Neuronal stem cell (in vitro differentiated cells): ENCODE results near the gene BRIP1.

ENCODE experiments used
- DNase-seq: peaks from one replicate; pipeline ENCODE4 v3.0.0-alpha.2; 2013; ENCODE audit warnings: low spot score
- H2AFZ ChIP-seq: one replicate; pipeline ENCODE4 v1.6.1; 2013; ENCODE audit warnings: mild to moderate bottlenecking, low read length, inconsistent platforms
- H2AK5ac ChIP-seq: 2 replicates; pipeline ENCODE4 v1.6.1; 2013; ENCODE audit warnings: low read depth, mild to moderate bottlenecking, inconsistent platforms, low read length, moderate library complexity, mixed read lengths
- H2BK120ac ChIP-seq: 2 replicates; pipeline ENCODE4 v1.6.1; 2013; ENCODE audit warnings: low read depth, mild to moderate bottlenecking, inconsistent platforms, low read length, moderate library complexity, mixed read lengths
- H2BK12ac ChIP-seq: one replicate; pipeline ENCODE4 v1.6.1; 2013; ENCODE audit warnings: low read length, inconsistent platforms
- H2BK15ac ChIP-seq: 2 replicates; pipeline ENCODE4 v1.6.1; 2013; ENCODE audit warnings: mild to moderate bottlenecking, low read length, inconsistent platforms, mixed read lengths
- H2BK5ac ChIP-seq: one replicate; pipeline ENCODE4 v1.6.1; 2013; ENCODE audit warnings: inconsistent platforms, mild to moderate bottlenecking, low read length, moderate library complexity
- H3K14ac ChIP-seq: one replicate; pipeline ENCODE4 v1.6.1; 2013; ENCODE audit warnings: low read length, inconsistent platforms
- H3K18ac ChIP-seq: 2 replicates; pipeline ENCODE4 v1.6.1; 2013; ENCODE audit warnings: low read length, inconsistent platforms
- H3K23ac ChIP-seq: 2 replicates; pipeline ENCODE4 v1.6.1; 2013; ENCODE audit warnings: low read depth, mild to moderate bottlenecking, mixed read lengths, low read length, inconsistent platforms; ENCODE audit not compliant: poor library complexity
- H3K27ac ChIP-seq: replicated peaks from 3 replicates; pipeline ENCODE4 v1.5.1; 2013; ENCODE audit warnings: low read length, inconsistent platforms
- H3K27me3 ChIP-seq, 3 experiments: 2 replicates each; pipeline ENCODE4 v1.6.1; 2013; ENCODE audit warnings: low read length in 3 of 3, mild to moderate bottlenecking in 2 of 3, inconsistent platforms in 1 of 3, low read depth in 1 of 3, mixed read lengths in 1 of 3, moderate library complexity in 1 of 3; ENCODE audit not compliant: control insufficient read depth in 3 of 3, insufficient read depth in 3 of 3
- H3K36me3 ChIP-seq, 2 donors: replicated peaks in 1 of 2; 2 replicates each; pipeline ENCODE4 v1.6.1; 2013; ENCODE audit warnings: low read length in 2 of 2; ENCODE audit not compliant: control insufficient read depth in 2 of 2, insufficient read depth in 2 of 2
- H3K4ac ChIP-seq: 2 replicates; pipeline ENCODE4 v1.6.1; 2013; ENCODE audit warnings: inconsistent platforms, mild to moderate bottlenecking, low read length, moderate library complexity
- H3K4me1 ChIP-seq, 2 donors: 1 replicate in 1 of 2; 2 replicates in 1 of 2; pipeline ENCODE4 v1.6.1; 2013; ENCODE audit warnings: low read length in 2 of 2, low read depth in 1 of 2; ENCODE audit not compliant: control insufficient read depth in 2 of 2, insufficient read depth in 1 of 2
- H3K4me2 ChIP-seq: one replicate; pipeline ENCODE4 v1.6.1; 2013; ENCODE audit warnings: mild to moderate bottlenecking, low read length, inconsistent platforms; ENCODE audit not compliant: insufficient read depth, poor library complexity, severe bottlenecking
- H3K4me3 ChIP-seq, 2 donors: 2 replicates each; pipeline ENCODE4 v1.5.1; 2013; ENCODE audit warnings: low read length in 2 of 2, mild to moderate bottlenecking in 2 of 2, inconsistent platforms in 1 of 2, moderate library complexity in 1 of 2
- H3K79me1 ChIP-seq: one replicate; pipeline ENCODE4 v1.6.1; 2013; ENCODE audit warnings: low read depth, mild to moderate bottlenecking, inconsistent platforms, low read length, moderate library complexity
- H3K9ac ChIP-seq: one replicate; pipeline ENCODE4 v1.6.1; 2013; ENCODE audit warnings: mild to moderate bottlenecking, low read depth, low read length, inconsistent platforms; ENCODE audit not compliant: poor library complexity
- H3K9me3 ChIP-seq, 2 donors: replicated peaks in 1 of 2; 2 replicates each; pipeline versions ENCODE3 to v1.6.1; 2013; ENCODE audit warnings: low read length in 2 of 2, mild to moderate bottlenecking in 2 of 2, inconsistent platforms in 1 of 2, low read depth in 1 of 2, mixed read lengths in 1 of 2, moderate library complexity in 1 of 2; ENCODE audit not compliant: control insufficient read depth in 2 of 2, insufficient read depth in 1 of 2
- H4K8ac ChIP-seq: one replicate; pipeline ENCODE4 v1.6.1; 2013; ENCODE audit warnings: low read depth, mild to moderate bottlenecking, inconsistent platforms, low read length, moderate library complexity
- H4K91ac ChIP-seq: one replicate; pipeline ENCODE4 v1.6.1; 2013; ENCODE audit warnings: low read length, low read depth, mild to moderate bottlenecking, inconsistent platforms; ENCODE audit not compliant: poor library complexity
- WGBS, 2 donors: extraction: QIAGEN DNeasy Blood & Tissue Kit; methylation state at CpG; one replicate each; pipeline ENCODE4 v1.1.7; 2013; ENCODE audit warnings: missing lambda C conversion rate in 2 of 2, mixed read lengths in 1 of 2; ENCODE audit not compliant: insufficient read length in 2 of 2, insufficient replicate concordance in 1 of 2; ENCODE audit errors: extremely low coverage in 2 of 2; 5-methylcytosine and 5-hydroxymethylcytosine counted together

Gene BRIP1

DNA sequence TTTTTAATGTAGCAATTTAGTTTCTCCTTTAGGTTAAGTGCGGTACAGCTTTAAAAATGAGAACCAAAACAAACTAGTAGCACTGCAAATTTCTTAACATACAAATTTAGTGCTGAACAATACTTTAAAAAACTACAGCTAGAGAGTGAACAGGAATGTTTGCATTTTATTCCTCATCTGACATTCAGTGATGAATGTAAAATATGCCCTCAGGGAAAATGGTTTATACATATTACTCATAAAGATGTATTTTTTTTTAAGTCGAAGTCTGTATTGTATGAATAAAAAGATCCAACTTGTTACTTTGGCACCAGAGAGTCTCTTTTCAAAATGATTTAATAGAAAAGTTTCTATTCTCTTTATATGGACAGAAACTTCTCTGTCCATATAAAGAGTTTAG, 96.8 kb downstream of the BRIP1 start:
- no peak overlapping the region for H2BK5ac ChIP-seq
- H4K8ac ChIP-seq: no peak overlapping the region
- no peak overlapping the region for H2BK15ac ChIP-seq
- H3K23ac ChIP-seq: no peak overlapping the region
- no peak overlapping the region for H3K18ac ChIP-seq
- H2AK5ac ChIP-seq: no peak overlapping the region
- H3K36me3 ChIP-seq: peaks cover 7 to 84% of the 10 kb centered on the region in 2 donors
- H3K14ac ChIP-seq: no peak overlapping the region
- H3K79me1 ChIP-seq: no peaks in the 10 kb centered on the region
- no peak overlapping the region for H3K27ac ChIP-seq
- no peak overlapping the region for H3K9ac ChIP-seq
- no CpG with 5 or more reads among the region's 2 CpGs for WGBS, 2 donors
- no peak overlapping the region for H4K91ac ChIP-seq
- H3K4me1 ChIP-seq: no peaks in the 10 kb centered on the region
- peaks cover 2 to 39% of the 10 kb centered on the region in 2 donors for H3K9me3 ChIP-seq
- no peak overlapping the region for H3K4me2 ChIP-seq
- H3K4ac ChIP-seq: no peak overlapping the region
- no peak overlapping the region for H3K4me3 ChIP-seq
- no peak overlapping the region for H2AFZ ChIP-seq
- no peak overlapping the region for H2BK120ac ChIP-seq
- DNase-seq: no peak
- no peaks in the 10 kb centered on the region for H3K27me3 ChIP-seq
- H2BK12ac ChIP-seq: no peak overlapping the region

DNA sequence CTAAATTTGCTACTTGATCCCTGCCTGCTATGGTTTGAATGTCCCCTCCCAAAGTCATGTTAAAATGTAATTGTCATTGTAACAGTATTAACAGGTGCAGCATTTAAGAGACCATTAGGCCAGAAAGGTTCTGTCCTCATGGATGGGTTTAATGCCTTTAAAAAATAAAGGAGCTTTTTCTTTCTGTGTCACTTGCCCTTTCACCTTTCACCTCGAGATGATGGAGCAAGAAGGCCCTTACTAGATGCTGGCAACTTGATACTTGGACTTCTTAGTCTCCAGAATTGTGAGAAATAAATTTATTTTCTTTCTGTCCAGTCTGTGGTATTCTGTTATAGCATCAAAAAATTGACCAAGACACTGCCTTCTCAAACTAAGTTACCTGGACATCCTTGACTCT, 98.5 kb downstream of the BRIP1 start:
- WGBS, 2 donors: no CpG with 5 or more reads among the region's 1 CpG
- H3K18ac ChIP-seq: no peak overlapping the region
- no peaks in the 10 kb centered on the region for H3K79me1 ChIP-seq
- peaks cover 7 to 79% of the 10 kb centered on the region in 2 donors for H3K36me3 ChIP-seq
- no peak overlapping the region for H2BK15ac ChIP-seq
- H3K27me3 ChIP-seq: no peaks in the 10 kb centered on the region
- no peak overlapping the region for H2BK12ac ChIP-seq
- no peak overlapping the region for H2AFZ ChIP-seq
- H3K9ac ChIP-seq: no peak overlapping the region
- H3K4me2 ChIP-seq: no peak overlapping the region
- no peak overlapping the region for H2BK120ac ChIP-seq
- H3K4me1 ChIP-seq: no peaks in the 10 kb centered on the region
- H3K23ac ChIP-seq: no peak overlapping the region
- no peak overlapping the region for H3K4me3 ChIP-seq
- H3K27ac ChIP-seq: no peak overlapping the region
- H3K9me3 ChIP-seq: peaks cover 2 to 28% of the 10 kb centered on the region in 2 donors
- H3K4ac ChIP-seq: no peak overlapping the region
- no peak overlapping the region for H2BK5ac ChIP-seq
- no peak overlapping the region for H4K91ac ChIP-seq
- H4K8ac ChIP-seq: no peak overlapping the region
- H3K14ac ChIP-seq: no peak overlapping the region
- no peak overlapping the region for H2AK5ac ChIP-seq
- DNase-seq: no peak

DNA sequence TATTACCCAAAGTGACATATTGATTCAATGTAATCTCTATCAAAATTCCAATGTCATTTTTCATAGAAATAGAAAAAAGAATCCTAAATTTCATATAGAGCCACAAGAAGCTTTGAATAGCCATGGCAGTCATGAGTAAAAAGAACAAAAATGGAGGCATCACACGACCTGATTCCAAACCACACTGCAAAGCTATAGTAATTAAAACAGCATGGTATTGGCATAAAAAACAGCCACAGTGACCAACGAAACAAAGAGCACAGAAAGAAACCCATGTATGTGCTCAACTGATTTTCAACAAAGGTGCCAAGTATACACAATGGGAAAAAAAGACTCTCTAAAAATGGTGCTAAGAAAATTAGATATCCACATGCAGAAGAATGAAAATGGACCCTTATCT, 101.5 kb downstream of the BRIP1 start:
- no peak overlapping the region for H2BK12ac ChIP-seq
- H2AFZ ChIP-seq: no peak overlapping the region
- H3K4ac ChIP-seq: no peak overlapping the region
- no peaks in the 10 kb centered on the region for H3K27me3 ChIP-seq
- no peak overlapping the region for H4K91ac ChIP-seq
- H3K4me2 ChIP-seq: no peak overlapping the region
- no peak overlapping the region for H3K23ac ChIP-seq
- H2BK120ac ChIP-seq: no peak overlapping the region
- DNase-seq: no peak
- H3K36me3 ChIP-seq: peaks cover 7 to 83% of the 10 kb centered on the region in 2 donors
- peaks cover 2 to 35% of the 10 kb centered on the region in 2 donors for H3K9me3 ChIP-seq
- no peak overlapping the region for H3K18ac ChIP-seq
- no peaks in the 10 kb centered on the region for H3K4me1 ChIP-seq
- no peak overlapping the region for H3K9ac ChIP-seq
- H3K27ac ChIP-seq: no peak overlapping the region
- H2BK15ac ChIP-seq: no peak overlapping the region
- no peak overlapping the region for H2BK5ac ChIP-seq
- no peak overlapping the region for H2AK5ac ChIP-seq
- no peak overlapping the region for H3K14ac ChIP-seq
- no peak overlapping the region for H3K4me3 ChIP-seq
- no peak overlapping the region for H4K8ac ChIP-seq
- H3K79me1 ChIP-seq: no peaks in the 10 kb centered on the region
- no CpG with 5 or more reads among the region's 2 CpGs for WGBS, 2 donors

DNA sequence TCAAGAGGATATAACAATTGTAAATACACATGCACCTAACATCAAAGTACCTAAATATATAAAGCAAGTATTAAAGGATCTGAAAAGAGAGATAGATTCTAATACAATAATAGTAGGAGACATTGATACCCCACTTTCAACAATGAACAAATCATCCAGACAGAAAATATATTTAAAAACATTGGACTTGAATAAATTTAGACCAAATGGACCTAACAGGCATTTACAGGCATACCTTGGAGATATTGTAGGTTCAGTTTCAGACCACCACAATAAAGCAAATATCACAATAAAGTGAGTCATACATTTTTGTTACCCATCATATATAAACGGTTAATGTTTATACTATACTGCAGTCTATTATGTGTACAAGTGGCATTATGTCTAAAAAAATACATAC, 104.0 kb downstream of the BRIP1 start:
- H3K36me3 ChIP-seq: peaks cover 7 to 93% of the 10 kb centered on the region in 2 donors
- no peak overlapping the region for H3K27ac ChIP-seq
- no peak overlapping the region for H3K14ac ChIP-seq
- H4K91ac ChIP-seq: no peak overlapping the region
- H2BK12ac ChIP-seq: no peak overlapping the region
- no peak overlapping the region for H4K8ac ChIP-seq
- no peak overlapping the region for H3K9ac ChIP-seq
- H3K23ac ChIP-seq: no peak overlapping the region
- WGBS, 2 donors: no CpG with 5 or more reads among the region's 1 CpG
- H2BK15ac ChIP-seq: no peak overlapping the region
- H2BK5ac ChIP-seq: no peak overlapping the region
- no peaks in the 10 kb centered on the region for H3K79me1 ChIP-seq
- H3K4me3 ChIP-seq: no peak overlapping the region
- no peak overlapping the region for H3K4me2 ChIP-seq
- no peak overlapping the region for H2AK5ac ChIP-seq
- H3K9me3 ChIP-seq: peaks cover 2 to 35% of the 10 kb centered on the region in 2 donors
- H3K18ac ChIP-seq: no peak overlapping the region
- H2AFZ ChIP-seq: no peak overlapping the region
- H3K27me3 ChIP-seq: no peaks in the 10 kb centered on the region
- H3K4me1 ChIP-seq: no peaks in the 10 kb centered on the region
- no peak overlapping the region for H2BK120ac ChIP-seq
- DNase-seq: no peak
- H3K4ac ChIP-seq: no peak overlapping the region
